Ovary (tissue), 10 donors: ENCODE results near the gene TTC6. TPM values are rescaled to one million over a fixed set of nuclear protein-coding genes. Genes with fewer than 3 reads are reported as not detected.

Experiments used
- DNase-seq, 5 donors: peaks; one replicate each; pipeline ENCODE4 v3.0.0-alpha.2; 2019 to 2020
- H3K27ac ChIP-seq, 2 donors: fragments of 200-600 bp; one replicate each; pipeline versions ENCODE4 v1.5.1 to v1.8.0; 2019 to 2022
- H3K27me3 ChIP-seq: fragments of 200-600 bp; one replicate; pipeline ENCODE4 v1.8.0; 2022
- H3K36me3 ChIP-seq: fragments of 200-600 bp; sonication (generic); one replicate; pipeline ENCODE4 v1.5.1; 2019
- H3K4me1 ChIP-seq: one replicate; pipeline ENCODE4 v1.8.1; 2013; ENCODE audit warnings: mild to moderate bottlenecking, moderate library complexity; ENCODE audit not compliant: insufficient read depth
- H3K4me3 ChIP-seq: fragments of 200-600 bp; sonication (generic); one replicate; pipeline ENCODE4 v1.5.1; 2017
- H3K9me3 ChIP-seq, 2 donors: fragments of 200-600 bp in 1 of 2; sonication (generic) in 1 of 2; one replicate each; pipeline versions ENCODE4 v1.5.1 to v1.8.1; 2013 to 2019; ENCODE audit warnings: mild to moderate bottlenecking in 1 of 2, moderate library complexity in 1 of 2
- CTCF ChIP-seq, 3 donors: fragments of 450-650 bp in 2 of 3; fragments of 200-600 bp in 1 of 3; IDR thresholded peaks; one replicate each; pipeline versions ENCODE4 v1.5.1 to v1.8.0; 2016 to 2022; ENCODE audit warnings: antibody characterized with exemption in 3 of 3, mild to moderate bottlenecking in 1 of 3
- EP300 ChIP-seq: sonication (generic); formaldehyde crosslinking; IDR thresholded peaks from one replicate; pipeline ENCODE4 v1.6.1; 2017; ENCODE audit warnings: antibody characterized with exemption
- POLR2A ChIP-seq: fragments of 450-650 bp; IDR thresholded peaks from one replicate; pipeline ENCODE4 v1.6.1; 2017; ENCODE audit warnings: antibody characterized with exemption, mild to moderate bottlenecking, moderate library complexity
- WGBS, 3 donors: extraction: QIAGEN DNeasy Blood & Tissue Kit in 1 of 3; methylation state at CpG; one replicate each; pipeline versions ENCODE4 v1.1.5 to v1.1.7; 2013 to 2017; 5-methylcytosine and 5-hydroxymethylcytosine counted together
- intact Hi-C, 4 donors: fragments of 100-400 bp; cut with DNase I; formaldehyde crosslinking; loops; one replicate each; pipeline versions ENCODE4 v1.11.0 to v1.15.1; 2022 to 2023
- long read RNA-seq, 3 donors: library from polyadenylated mRNA in 2 of 3; unstranded in 2 of 3; transcript quantifications; one replicate each; pipeline ENCODE4 v2.0.0 and lab custom pipeline, GENCODE V29; 2021 to 2026
- polyA plus RNA-seq, 2 donors: library from polyadenylated mRNA; stranded (reverse); fragments of 200-250 nt in 1 of 2; fragments of 350-450 nt in 1 of 2; fragmentation: Illumina TruSeq in 1 of 2; extraction: RNeasy Lipid Tissue Mini Kit (QIAGEN cat#74804) in 1 of 2; gene quantifications; one replicate each; pipeline ENCODE4 v1.2.3, GENCODE V29; 2013 to 2014
- total RNA-seq, 7 donors: library from RNA; depleted of rRNA in 2 of 7; stranded (reverse); fragments of >200 nt in 2 of 7; fragmentation: NEBNext Ultra II Directional in 3 of 7; extraction: Animal tissue kit (Norgen Biotek cat#: 25700) in 3 of 7; gene quantifications; one replicate each; pipeline versions ENCODE4 v1.1.0 to v1.2.4, GENCODE V29; 2016 to 2023
- donor health status: DM: no; HTN: no; CAD: no; lungs with moderate emphysema.
- donor health status: DM: no; HTN: no; CAD: no.
- donor health status: Bipolar disorder and iron deficiency.
- donor health status: DM: yes; HTN: yes; CAD: no.
- donor health status: DM: no; HTN: no; CAD: no.
- donor health status: DM: yes; HTN: yes; CAD: no.

Gene TTC6
- total RNA-seq (under 1 TPM in 3 of 7 donors, not detected in 4; 0.05 to 0.92 (median 0.58) TPM), polyA plus RNA-seq (not detected)
- long read RNA-seq, donor 1: 0 reads
- long read RNA-seq, donor 2: 0 reads
- long read RNA-seq, donor 3: 0 reads

GRCh38 chr14:37594971-37595808 lies at the start of gene TTC6, which contains the start of gene FOXA1:
Gene TTC6, plus strand, starts transcription at chr14:37595629. Its CDS starts 26,436 bp downstream, at chr14:37622065.
Gene FOXA1, minus strand, starts transcription at chr14:37595249. Its CDS starts 277 bp downstream, at chr14:37594972.
- no peaks in the 10 kb centered on the region for H3K36me3 ChIP-seq
- 1 to 2% (median 1%) methylated on average over 51 to 92 of the region's 92 CpGs for WGBS, 3 donors
- H3K27me3 ChIP-seq: peaks cover 5% of the 10 kb centered on the region
- peak within 1 kb of the TSS; percentile 32 for H3K4me3 ChIP-seq
- no peak for TF ChIP-seq CTCF (IDR thresholded peaks at IDR 0.05)
- TF ChIP-seq POLR2A: no peak
- no peak for TF ChIP-seq EP300
- H3K9me3 ChIP-seq: peaks cover 0 to 3% of the 10 kb centered on the region in 2 donors
- no peak within 1 kb of the TSS for H3K27ac ChIP-seq
- peaks cover 9% of the 10 kb centered on the region for H3K4me1 ChIP-seq
- no peak for DNase-seq
- intact Hi-C loops: no loop called here

GRCh38 chr14:37546621-37547447 lies 48.6 kb upstream of the TTC6 start:
- Histone ChIP-seq H3K27me3 (no peaks in the 10 kb centered on the region), H3K36me3 (no peaks in the 10 kb centered on the region), H3K4me1 (no peaks in the 10 kb centered on the region), H3K9me3 (no peaks in the 10 kb centered on the region), H3K27ac (no peak overlapping the region), H3K4me3 (no peak overlapping the region)
- TF ChIP-seq POLR2A (no peak), CTCF (IDR thresholded peaks at IDR 0.05) (no peak), EP300 (no peak)
- DNase-seq: no peak
- WGBS, 3 donors: 48 to 55% (median 50%) methylated on average over 6 of the region's 6 CpGs
- intact Hi-C loops: no loop called here

GRCh38 chr14:37550511-37550910 lies 44.9 kb upstream of the TTC6 start:
- intact Hi-C loops: no loop called here
- Histone ChIP-seq H3K27me3 (no peaks in the 10 kb centered on the region), H3K9me3 (no peaks in the 10 kb centered on the region), H3K4me1 (no peaks in the 10 kb centered on the region), H3K4me3 (no peak overlapping the region), H3K36me3 (no peaks in the 10 kb centered on the region), H3K27ac (no peak overlapping the region)
- TF ChIP-seq EP300 (no peak), POLR2A (no peak), CTCF (IDR thresholded peaks at IDR 0.05) (no peak)
- no peak for DNase-seq
- WGBS, 3 donors: 21 to 23% (median 22%) methylated on average over 5 of the region's 5 CpGs

GRCh38 chr14:37551119-37551518 lies 44.3 kb upstream of the TTC6 start:
- whole genome bisulfite sequencing, 3 donors: 94 to 97% (median 95%) methylated on average over 1 of the region's 1 CpG
- Histone ChIP-seq H3K9me3 (no peaks in the 10 kb centered on the region), H3K4me3 (no peak overlapping the region), H3K36me3 (no peaks in the 10 kb centered on the region), H3K27me3 (no peaks in the 10 kb centered on the region), H3K27ac (no peak overlapping the region), H3K4me1 (no peaks in the 10 kb centered on the region)
- intact Hi-C loops: no loop called here
- no peak for TF ChIP-seq CTCF (IDR thresholded peaks at IDR 0.05)
- TF ChIP-seq EP300: no peak
- TF ChIP-seq POLR2A: no peak
- DNase-seq: no peak
